PFSK-1 (cell line): ENCODE results near the gene ANTXR1.

Experiments
- SIN3A ChIP-seq: IDR thresholded peaks from 2 replicates; pipeline ENCODE4 v1.6.1; 2012; ENCODE audit warnings: mild to moderate bottlenecking, low read length, moderate library complexity, borderline replicate concordance; ENCODE audit not compliant: insufficient read depth
- TF ChIP-seq, protein P1 (sequence below), 2 experiments: IDR thresholded peaks; 2 replicates each; pipeline versions ENCODE4 v1.6.1 to v1.8.0; 2011 to 2012; ENCODE audit warnings: low read depth in 2 of 2, low read length in 2 of 2, control low read depth in 1 of 2, inconsistent platforms in 1 of 2, mild to moderate bottlenecking in 1 of 2, moderate library complexity in 1 of 2; ENCODE audit not compliant: insufficient read depth in 1 of 2

- TF ChIP-seq SIN3A = 0 out of 2 replicates have a peak, but pooled peaks have one; percentile 37
- TF ChIP-seq, protein P1, sequence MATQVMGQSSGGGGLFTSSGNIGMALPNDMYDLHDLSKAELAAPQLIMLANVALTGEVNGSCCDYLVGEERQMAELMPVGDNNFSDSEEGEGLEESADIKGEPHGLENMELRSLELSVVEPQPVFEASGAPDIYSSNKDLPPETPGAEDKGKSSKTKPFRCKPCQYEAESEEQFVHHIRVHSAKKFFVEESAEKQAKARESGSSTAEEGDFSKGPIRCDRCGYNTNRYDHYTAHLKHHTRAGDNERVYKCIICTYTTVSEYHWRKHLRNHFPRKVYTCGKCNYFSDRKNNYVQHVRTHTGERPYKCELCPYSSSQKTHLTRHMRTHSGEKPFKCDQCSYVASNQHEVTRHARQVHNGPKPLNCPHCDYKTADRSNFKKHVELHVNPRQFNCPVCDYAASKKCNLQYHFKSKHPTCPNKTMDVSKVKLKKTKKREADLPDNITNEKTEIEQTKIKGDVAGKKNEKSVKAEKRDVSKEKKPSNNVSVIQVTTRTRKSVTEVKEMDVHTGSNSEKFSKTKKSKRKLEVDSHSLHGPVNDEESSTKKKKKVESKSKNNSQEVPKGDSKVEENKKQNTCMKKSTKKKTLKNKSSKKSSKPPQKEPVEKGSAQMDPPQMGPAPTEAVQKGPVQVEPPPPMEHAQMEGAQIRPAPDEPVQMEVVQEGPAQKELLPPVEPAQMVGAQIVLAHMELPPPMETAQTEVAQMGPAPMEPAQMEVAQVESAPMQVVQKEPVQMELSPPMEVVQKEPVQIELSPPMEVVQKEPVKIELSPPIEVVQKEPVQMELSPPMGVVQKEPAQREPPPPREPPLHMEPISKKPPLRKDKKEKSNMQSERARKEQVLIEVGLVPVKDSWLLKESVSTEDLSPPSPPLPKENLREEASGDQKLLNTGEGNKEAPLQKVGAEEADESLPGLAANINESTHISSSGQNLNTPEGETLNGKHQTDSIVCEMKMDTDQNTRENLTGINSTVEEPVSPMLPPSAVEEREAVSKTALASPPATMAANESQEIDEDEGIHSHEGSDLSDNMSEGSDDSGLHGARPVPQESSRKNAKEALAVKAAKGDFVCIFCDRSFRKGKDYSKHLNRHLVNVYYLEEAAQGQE (IDR thresholded peaks at IDR 0.05; ENCODE audit: insufficient read depth in 1 of 2, low read depth in 2 of 2, low read length in 2 of 2) = 0 out of 4 replicates have a peak, but pooled peaks of 1 of the 2 experiments have one; percentile 27
Observed at GRCh38 chr2:69222953-69223658, 210.1 kb downstream of the ANTXR1 start.
